RWPE1 (cell line): ENCODE results near the gene CYP2W1.

ENCODE experiments used
- CTCF ChIA-PET: fragments of 350-600 bp; sonication (Branson Sonifier 250); formaldehyde crosslinking; extraction: SDS; loops from one replicate; lab custom pipeline; 2021; lab: Yijun Ruan, JAX
- POLR2A ChIA-PET: fragments of 400-600 bp; formaldehyde crosslinking; extraction: SDS; loops from one replicate; lab custom pipeline; 2020; ENCODE audit warnings: antibody characterized with exemption; ENCODE audit not compliant: low non-redundant PET; lab: Yijun Ruan, JAX
- DNase-seq: peaks from one replicate; pipeline ENCODE4 v3.0.0; 2012; ENCODE audit warnings: low spot score
- H3K27ac ChIP-seq: fragments of 450-650 bp; 2 replicates; pipeline ENCODE4 v1.5.1; 2017
- TF ChIP-seq, protein P1 (sequence below): fragments of 450-650 bp; conservative IDR thresholded peaks from 2 replicates; pipeline ENCODE4 v1.5.1; 2017; ENCODE audit warnings: low read depth, mild to moderate bottlenecking

The CYP2W1 gene

DNA sequence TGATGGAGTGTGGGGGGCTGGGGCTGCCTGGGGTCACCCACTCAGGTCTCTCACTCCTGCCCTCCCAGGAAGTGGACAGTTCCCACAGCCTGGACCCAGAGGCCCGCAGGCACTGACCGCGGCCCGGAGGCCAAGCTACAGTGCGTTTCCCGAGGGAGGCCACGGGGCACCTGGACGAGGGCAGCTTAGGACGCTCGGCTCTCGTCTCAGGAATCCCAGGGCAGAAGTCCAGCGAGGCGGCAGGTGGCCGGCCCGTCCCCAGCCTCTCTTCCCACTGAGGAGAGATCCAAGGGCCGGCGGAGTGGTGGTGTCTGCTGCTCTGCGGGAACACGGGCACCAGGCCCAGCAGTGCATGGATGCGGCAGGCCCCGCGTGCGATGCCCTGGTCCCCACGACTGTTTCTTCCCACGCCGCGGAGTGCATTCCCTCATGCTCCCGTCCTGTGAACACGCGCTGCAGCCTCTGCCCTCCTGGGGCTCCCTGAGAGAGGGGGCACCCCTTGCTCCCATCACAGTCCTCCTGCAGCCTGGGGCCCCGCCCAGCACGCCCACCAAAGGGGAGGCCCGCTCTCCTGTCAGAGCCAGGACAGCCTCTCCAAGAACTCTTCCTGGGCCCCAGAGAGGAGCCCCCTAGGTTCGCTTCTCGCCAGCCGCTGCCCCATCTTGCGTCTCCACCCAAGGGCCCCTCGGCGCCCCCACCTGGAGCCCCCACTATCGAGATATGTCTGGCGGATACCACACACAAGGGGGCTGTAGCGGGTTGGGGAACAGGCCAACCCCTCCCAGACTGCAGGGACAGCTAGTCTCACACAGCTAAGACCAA is 37.0 kb downstream of the CYP2W1 start:
- CTCF ChIA-PET: interaction anchor here (0.7 to 1.8 kb wide), 3 partner anchors 26 to 46 kb away, joined by 3 to 9 read pairs (median 6); no protein-coding TSS in a partner anchor
- DNase-seq: no peak
- peak overlapping the region; percentile 40 for H3K27ac ChIP-seq
- POLR2A ChIA-PET: no interaction called here
- TF ChIP-seq, protein P1, sequence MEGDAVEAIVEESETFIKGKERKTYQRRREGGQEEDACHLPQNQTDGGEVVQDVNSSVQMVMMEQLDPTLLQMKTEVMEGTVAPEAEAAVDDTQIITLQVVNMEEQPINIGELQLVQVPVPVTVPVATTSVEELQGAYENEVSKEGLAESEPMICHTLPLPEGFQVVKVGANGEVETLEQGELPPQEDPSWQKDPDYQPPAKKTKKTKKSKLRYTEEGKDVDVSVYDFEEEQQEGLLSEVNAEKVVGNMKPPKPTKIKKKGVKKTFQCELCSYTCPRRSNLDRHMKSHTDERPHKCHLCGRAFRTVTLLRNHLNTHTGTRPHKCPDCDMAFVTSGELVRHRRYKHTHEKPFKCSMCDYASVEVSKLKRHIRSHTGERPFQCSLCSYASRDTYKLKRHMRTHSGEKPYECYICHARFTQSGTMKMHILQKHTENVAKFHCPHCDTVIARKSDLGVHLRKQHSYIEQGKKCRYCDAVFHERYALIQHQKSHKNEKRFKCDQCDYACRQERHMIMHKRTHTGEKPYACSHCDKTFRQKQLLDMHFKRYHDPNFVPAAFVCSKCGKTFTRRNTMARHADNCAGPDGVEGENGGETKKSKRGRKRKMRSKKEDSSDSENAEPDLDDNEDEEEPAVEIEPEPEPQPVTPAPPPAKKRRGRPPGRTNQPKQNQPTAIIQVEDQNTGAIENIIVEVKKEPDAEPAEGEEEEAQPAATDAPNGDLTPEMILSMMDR: no peak

DNA sequence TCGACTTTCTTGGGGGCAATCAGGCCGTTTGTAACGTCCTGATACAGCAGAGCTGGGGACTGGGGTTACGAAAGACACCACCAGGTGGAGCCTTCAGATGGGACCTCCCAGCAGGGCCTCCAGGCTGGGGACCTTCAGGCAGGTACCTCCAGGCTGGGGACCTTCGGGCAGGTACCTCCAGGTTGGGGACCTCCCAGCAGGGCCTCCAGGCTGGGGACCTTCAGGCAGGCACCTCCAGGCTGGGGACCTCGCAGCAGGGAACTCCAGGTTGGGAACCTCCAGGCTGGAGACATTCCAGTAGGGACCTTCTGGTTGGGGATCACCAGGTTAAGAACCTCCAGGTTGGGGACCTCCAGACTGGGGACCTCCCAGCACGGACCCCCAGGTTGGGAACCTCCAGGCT is 37.9 kb downstream of the CYP2W1 start:
- CTCF ChIA-PET: interaction anchor here (1.0 to 1.8 kb wide), 2 partner anchors 28 to 45 kb away, joined by 3 to 9 read pairs; no protein-coding TSS in a partner anchor
- TF ChIP-seq, protein P1: no peak
- POLR2A ChIA-PET: interaction anchor here (0.5 kb wide), 1 partner anchor 25 kb away, joined by 3 read pairs; no protein-coding TSS in a partner anchor
- H3K27ac ChIP-seq: no peak overlapping the region
- DNase-seq: no peak

DNA sequence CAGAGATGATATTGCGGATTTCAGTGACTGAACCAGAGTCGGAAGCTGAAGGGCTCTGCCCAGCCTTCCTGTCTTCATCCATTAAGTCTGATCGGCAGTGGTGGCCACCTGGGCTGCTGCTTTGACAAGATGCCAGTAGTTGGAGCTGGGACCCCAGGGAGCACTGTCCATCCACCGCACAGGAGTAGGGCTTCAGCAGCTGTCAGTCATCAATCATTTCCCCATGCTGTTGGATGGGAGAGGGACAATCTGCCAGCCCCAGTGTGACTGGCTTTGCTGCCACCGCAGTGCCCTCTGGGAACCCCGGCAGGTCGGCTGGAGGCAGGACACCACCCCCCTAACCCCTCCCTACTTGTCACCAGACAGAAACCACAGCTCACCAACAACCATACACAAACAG is 38.4 kb downstream of the CYP2W1 start:
- TF ChIP-seq, protein P1: no peak
- POLR2A ChIA-PET: interaction anchor here (0.5 kb wide), 1 partner anchor 26 kb away, joined by 3 read pairs; no protein-coding TSS in a partner anchor
- CTCF ChIA-PET: interaction anchor here (1.0 to 1.8 kb wide), 2 partner anchors 28 to 45 kb away, joined by 3 to 9 read pairs; no protein-coding TSS in a partner anchor
- no peak overlapping the region for H3K27ac ChIP-seq
- DNase-seq: no peak

DNA sequence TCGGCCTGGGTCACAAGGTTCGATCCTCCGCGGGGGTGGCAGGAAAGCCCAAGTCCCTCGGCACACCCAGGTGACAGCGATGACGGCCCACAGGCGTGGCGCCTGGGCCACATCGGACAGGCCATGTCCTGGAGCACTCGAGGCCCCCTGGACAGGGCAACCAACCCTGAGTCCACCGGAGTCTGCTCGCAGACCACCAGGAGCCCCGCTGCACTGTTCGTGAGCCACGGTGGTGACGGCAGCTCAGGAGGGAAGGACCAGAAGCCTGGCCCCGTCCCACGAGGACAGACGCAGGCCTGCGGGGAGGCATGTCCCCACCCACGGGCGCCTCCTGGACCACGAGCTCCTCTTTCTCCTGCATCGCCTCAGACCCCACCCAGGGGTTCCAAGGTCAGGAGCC is 39.0 kb downstream of the CYP2W1 start:
- TF ChIP-seq, protein P1: no peak
- DNase-seq: no peak
- H3K27ac ChIP-seq: no peak overlapping the region
- ChIA-PET POLR2A (no interaction called here), CTCF (interaction anchor here (0.5 to 1.8 kb wide), 2 partner anchors 23 to 44 kb away, joined by 3 to 9 read pairs; no protein-coding TSS in a partner anchor)

DNA sequence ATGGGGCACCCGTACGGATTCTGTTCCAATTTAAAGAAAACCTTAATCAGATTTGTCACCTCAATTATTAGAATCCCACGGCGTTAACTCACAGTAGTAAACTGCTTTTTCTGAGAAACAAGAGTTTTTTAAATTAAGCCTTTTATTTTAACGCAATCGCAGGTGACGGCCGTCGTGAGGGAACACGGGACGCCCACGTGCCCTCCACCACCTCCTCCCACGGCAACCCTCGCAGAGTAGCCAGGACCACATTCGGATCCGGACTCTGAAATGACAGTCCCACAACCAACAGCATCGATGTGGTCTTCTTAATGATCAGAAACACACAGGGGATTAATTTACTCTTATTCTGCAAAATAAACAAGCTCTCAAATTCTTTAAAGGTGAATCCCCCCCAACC is 39.4 kb downstream of the CYP2W1 start:
- DNase-seq: no peak
- H3K27ac ChIP-seq: 0 out of 2 replicates have a peak overlapping the region, but pooled peaks have one; percentile 94
- ChIA-PET POLR2A (no interaction called here), CTCF (interaction anchor here (0.5 to 0.7 kb wide), 2 partner anchors 23 to 43 kb away, joined by 3 to 4 read pairs; no protein-coding TSS in a partner anchor)
- TF ChIP-seq, protein P1: no peak

DNA sequence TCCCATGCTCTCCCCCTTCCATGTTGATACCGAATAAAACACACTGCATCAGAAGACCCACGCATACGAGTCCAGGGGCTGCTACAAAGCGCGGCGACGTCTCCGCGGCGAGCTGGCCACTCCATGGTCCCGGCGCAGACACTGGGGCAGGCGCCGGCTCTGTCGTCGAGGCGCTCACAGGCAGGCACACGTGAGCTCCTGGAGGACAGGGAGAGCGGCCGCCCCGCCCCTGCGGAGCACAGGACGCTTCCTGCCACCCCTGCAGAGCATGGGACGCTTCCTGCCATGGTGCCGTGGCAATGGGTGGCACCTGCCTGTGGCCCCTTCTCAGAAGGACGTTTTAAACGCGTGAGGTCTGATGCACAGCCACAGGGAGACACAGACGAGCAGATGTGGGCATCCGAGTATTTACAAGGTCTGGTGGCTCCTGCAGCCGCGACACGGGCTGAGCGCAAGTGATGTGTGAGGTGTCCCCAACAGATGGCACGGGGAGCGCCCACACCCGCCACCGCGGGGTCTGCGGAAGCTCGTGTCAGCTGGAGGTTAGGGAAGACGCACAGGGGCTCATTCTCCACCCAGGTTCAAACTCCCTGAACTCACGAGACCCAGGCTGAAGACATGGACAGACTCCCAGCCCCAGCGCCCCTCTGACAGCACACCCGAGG is 40.0 kb downstream of the CYP2W1 start:
- ChIA-PET CTCF (interaction anchor here (0.7 kb wide), 1 partner anchor 43 kb away, joined by 4 read pairs; no protein-coding TSS in a partner anchor), POLR2A (no interaction called here)
- TF ChIP-seq, protein P1: no peak
- DNase-seq: no peak
- peak overlapping the region; percentile 94; the same call in 1 of the 2 replicates for H3K27ac ChIP-seq
